Measurements from ENCODE around the gene RCAN2.

- TF ChIP-seq CTCF (conservative IDR thresholded peaks at IDR 0.05) (no peak), ZFX (IDR thresholded peaks at IDR 0.05) (no peak)
Measured at GRCh38 chr6:46356543-46356942, 134.7 kb downstream of the RCAN2 start.
